HG03103 (cell line): ENCODE measurements around the gene EIF4E1B.

Experiments used
- ATAC-seq: cut with Tn5 transposase; IDR thresholded peaks from one replicate; pipeline ENCODE4 v1.9.1; 2021; ENCODE audit warnings: low read depth; ENCODE audit not compliant: unreplicated experiment

Gene EIF4E1B

DNA sequence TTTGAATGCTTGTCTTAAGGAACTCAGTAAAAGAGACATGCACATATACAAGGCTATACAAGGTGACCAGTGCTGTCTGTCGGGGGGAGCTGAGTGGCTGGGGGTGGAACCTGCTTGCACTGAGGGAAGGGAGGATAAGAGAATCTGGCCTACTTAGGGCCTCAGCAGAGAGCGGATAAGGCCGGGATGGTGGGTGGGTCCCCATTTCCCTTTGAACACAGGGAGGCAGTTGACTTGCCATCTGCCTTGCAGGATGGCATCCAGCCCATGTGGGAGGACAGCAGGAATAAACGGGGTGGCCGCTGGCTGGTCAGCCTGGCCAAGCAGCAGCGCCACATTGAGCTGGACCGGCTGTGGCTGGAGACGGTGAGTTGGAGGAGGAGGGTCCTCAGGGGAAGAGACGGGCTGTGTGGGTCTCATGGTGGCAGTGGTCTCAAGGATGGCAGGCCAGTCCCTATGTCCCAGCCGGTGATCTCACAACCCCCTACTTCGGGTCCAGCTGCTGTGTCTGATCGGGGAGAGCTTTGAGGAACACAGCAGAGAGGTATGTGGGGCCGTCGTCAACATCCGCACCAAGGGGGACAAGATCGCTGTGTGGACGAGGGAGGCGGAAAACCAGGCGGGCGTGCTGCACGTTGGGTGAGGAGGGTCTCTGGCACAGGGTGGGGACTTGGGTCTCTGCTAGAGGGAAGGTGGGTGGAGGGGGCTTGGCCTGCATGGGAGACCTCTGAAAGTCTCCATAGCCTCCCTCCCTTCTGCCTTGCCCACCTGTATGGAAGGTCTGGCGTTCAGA is 14.6 kb downstream of the EIF4E1B start:
- no peak for ATAC-seq

DNA sequence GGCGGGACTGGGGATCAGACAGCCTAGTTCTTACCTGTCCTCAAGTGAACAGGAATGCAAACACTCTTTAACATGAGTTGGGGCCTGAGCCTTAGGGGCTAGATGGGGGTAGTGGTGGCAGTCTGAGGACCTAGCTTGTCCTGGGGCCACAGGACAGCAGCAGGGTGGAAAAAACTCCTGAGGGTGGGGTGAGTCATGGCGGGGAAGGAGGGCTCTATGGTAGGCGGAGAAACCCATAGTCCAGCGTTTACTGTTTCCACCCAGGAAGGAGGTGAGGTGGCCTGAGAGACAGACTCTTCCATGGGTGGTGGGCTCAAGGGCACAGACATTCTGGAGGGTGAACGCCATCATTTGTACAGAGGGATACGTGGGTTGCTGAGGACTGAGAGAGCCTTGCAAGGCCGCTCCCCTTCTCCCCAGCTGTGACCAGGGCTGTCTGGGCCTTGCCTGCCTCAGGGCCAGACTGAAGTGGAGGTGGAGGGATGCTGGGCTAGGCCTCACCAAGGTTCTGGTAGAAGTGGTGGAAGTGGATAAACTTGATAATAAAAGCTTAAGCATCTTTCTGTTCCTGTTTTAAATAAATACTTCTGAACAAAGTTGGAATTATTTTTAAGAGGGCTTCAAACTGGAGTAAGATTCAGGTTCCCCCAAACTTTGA is 15.7 kb downstream of the EIF4E1B start:
- no peak for ATAC-seq

DNA sequence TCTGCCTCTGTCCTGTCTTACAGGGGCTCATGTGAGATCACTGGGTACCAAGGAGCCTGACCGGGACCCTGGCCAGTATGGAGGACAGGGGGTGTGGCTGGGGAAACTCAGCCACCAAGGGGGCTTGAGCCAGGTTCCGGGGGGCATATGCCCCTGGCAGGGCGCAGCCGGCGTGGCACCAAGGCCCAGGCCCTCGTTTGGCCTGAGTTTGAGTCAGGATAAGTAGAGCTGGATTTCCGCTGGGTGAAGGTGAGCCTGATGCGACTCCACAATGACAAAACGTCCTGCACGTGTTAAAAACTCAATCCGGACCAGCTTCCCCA is 16.2 kb downstream of the EIF4E1B start:
- ATAC-seq = peak; percentile 7

GRCh38 chr5:176647030-176647842 is 16.8 kb downstream of the EIF4E1B start, which contains the start of gene TSPAN17:
TSS of gene TSPAN17 (plus strand) at chr5:176647484. CDS start at chr5:176647616, 132 bp downstream.
- peak; percentile 93 for ATAC-seq

DNA sequence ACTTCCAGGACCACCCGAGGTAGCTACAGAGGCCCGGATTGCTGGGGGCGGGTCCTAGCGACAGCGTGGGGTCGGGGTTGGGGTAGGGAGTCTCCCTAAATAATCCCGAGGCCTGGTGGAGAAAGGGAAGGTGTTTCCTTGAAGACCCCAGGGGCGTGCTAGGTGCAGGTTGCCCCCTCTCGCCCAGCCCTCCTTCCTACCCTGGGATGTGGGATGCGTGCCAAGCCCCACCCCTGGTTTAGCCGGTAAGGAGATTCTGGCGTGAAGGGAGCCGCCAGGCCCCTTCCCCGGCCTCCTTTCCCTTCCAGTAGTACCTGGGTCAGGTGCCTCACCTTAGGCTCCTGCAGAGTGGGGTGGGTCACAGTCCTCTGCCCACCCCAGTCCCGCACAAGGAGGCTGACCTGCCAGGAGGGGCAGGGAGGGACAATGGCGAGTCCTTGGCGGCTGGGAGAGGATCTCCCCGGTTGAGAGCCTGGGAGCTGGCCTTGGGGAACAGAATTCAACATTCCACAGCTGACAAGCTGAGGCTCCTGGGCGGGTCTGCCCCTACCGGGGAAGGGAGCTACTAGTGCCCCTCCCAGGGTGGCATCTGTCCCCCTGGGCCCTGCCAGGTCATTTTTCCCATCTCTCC is 17.5 kb downstream of the EIF4E1B start:
- no peak for ATAC-seq

DNA sequence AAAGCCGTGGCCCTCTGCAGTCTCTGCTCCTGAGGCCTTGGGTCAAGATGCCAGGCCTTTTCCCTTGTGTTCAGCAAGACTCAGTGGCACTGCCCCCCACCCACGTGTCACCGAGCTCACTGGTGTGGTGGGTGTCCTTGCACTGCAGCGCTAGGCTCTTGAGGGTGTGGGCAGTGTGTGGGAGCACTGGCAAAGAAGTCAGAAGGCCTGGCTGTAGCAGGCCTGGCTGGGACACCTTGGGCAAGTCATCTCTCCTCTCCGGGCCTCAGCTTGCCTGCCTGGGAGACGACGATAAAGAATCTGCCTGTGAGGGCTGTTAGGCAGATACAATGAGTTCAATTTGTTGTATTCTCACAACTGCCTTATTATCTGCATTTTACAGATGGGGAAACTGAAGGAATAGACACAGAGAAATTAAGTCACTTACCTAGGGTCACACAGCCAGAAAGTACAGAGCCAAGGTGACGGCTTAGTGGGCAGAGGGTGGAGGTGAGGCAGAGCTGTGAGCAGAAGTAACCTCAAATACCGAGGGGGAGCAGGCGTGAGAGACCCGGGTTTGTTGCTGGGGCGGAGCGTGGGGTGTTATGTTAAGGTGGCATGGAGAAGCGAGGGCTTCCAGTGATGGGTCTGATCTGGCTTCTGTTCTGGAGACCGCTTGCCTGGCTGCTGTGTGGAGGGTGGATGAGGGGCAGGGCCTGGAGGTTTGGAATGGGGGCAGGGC is 18.2 kb downstream of the EIF4E1B start:
- ATAC-seq = no peak

DNA sequence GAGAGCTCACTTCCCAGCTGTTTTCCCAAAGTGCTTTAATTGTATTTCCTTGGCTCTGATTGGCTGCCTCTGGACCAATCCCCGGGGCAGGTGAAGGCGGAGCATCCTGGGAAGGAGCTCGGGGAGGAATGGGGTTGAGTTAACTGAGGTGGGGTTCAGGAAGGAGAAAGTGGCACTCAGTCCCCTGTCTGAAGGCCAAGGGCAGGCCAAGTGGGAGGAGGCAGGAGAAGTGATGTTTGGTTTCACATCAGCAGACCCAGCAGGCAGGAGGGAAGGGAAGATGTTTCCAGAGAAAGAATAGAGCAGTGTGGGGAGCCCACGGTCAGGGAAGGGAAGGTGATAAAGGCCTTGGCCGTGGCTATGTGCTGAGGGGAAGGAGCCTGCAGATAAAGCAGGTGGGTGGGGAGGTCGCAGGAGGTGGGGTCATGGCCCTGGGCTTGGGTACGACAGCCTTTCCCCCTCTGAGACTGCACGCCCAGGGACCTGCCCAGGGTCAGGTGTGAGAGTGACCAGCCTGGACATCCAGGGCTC is 19.9 kb downstream of the EIF4E1B start:
- no peak for ATAC-seq

GRCh38 chr5:176651472-176651980 is 21.1 kb downstream of the EIF4E1B start:
- ATAC-seq = no peak

- ATAC-seq = no peak
Measured at GRCh38 chr5:176652136-176652535, 21.7 kb downstream of the EIF4E1B start.

- ATAC-seq = no peak
Measured at GRCh38 chr5:176653401-176654385, 23.2 kb downstream of the EIF4E1B start.

DNA sequence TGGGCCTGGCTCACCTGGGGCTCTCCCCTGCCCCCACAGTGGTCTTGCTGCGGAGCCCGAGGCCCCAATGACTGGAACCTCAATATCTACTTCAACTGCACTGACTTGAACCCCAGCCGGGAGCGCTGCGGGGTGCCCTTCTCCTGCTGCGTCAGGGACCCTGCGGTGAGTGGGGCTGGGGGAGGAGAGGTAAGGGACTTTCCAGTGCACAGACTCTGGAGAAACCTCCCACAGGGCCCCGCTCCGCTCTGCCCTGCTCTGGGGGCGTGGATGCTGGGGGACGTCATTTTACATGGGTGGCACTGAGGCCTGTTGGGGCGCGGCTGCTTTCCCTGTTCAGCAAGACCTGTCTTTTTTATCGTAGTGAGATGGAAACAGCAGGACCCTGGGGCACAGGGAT is 24.4 kb downstream of the EIF4E1B start:
- no peak for ATAC-seq

DNA sequence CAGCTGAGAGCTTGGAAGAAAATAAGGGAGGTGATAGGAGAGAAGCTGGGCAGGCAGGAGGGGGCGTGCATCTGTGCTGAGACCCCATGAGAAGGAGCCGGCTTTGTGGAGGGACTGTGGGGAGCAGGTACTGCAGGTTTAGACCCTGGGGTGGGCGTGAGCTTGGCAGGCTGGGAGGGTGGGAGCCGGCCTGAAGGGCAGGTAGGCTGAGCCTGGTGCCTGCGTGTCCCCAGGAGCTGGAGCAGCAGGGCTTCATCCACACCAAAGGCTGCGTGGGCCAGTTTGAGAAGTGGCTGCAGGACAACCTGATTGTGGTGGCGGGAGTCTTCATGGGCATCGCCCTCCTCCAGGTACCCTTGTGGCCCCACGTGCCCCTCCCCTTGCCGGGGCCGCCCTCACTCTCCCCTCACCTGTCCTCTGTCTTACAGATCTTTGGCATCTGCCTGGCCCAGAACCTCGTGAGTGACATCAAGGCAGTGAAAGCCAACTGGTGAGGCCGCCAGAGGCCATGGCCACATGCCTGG is 26.1 kb downstream of the EIF4E1B start:
- ATAC-seq = no peak

DNA sequence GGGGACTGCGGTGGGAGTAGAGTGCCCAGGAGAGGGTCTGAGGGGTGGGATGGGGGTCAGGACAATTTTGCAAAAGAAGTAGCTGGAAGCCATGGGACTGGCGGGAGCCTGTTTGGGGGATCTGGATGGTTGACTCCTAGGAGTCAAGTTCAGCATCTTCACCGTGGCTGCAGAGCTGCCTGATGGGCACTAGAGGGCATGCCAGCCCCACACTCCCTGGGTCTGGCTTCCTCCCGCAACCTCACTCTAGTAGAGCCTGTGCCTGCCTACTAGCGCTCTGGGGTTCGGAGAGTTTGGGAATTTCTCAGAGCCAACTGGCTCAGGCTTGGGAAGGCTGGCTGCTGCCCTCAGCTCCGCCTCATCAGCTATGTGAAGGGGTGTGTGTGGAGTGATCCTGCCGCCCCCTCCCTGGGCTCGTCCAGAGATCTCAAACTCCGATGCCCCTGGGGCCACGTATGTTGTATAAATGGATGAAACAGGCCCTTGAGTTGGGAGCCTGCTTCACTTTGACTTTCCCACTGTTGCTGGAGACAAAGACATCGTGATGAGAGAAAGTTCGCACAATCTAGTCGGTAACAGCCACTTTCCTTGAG is 27.6 kb downstream of the EIF4E1B start:
- ATAC-seq = peak; percentile 48

DNA sequence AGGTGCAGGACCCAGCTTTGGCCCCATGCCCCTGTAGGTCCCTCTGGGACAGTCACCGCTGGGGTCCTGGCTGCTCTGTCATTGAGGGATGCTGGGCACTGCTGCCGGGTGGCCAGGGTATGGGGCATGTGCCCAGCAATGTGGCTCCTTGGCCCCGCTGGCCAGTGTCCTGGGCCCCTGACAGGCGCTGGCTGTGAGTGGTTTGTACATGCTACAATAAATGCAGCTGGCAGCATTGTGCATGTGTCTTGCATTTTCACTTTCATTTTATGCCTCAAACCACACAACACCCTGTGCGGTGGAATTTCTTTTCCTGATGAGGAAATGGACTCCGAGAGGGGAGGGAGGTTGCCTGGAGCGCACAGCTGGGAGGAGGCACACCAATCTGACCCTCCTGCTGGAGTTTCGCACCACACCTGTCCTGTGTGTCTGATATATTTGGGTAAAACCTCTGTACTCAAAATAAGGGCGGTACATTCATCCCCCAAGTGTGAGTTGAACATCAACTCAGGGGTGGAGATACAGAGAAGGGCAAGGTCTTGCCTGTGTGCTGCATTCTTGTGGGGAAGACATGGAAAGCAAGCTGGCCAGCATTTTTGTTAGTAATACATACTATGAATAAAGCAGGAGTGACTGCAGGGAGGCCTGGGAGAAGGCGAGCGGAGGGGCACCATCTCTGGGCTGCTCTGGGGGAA is 28.5 kb downstream of the EIF4E1B start:
- no peak for ATAC-seq

DNA sequence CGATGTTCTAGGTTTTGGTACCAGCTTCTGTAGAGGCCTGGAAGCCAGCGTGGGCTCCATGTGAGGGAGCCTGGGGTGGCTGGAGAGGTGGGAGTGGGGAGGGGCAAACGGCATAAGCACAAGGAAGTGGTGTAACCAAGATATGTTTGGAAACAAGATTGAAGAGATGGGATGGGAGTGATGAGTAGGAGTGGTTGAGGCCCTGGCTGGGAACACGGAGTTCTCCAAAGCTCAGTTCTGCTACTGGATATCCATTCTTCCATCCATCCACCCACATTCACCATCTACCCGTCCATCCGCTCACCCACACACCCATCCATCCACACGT is 29.0 kb downstream of the EIF4E1B start:
- no peak for ATAC-seq

- ATAC-seq = no peak
Measured at GRCh38 chr5:176659860-176660461, 29.5 kb downstream of the EIF4E1B start.

DNA sequence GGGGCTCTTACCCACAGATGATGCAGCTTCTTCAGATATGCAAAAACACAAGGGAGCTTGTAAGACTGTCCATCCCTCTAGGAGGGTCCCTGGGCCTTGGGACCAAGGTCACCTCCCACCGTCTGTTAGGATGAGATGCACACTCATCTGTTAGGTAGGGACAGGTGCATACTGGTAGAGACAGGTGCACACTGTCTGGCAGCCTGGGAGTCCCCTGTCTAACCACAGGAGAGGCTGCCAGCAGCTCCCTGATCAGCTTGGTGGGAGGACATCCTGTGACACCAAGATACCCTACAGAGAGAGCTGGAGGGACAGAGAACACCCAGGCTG is 30.0 kb downstream of the EIF4E1B start:
- no peak for ATAC-seq
